ENCODE results near the gene PRKAR2B.
A peak's percentile ranks its signal among the peaks of the same experiment; 100 is the strongest.

The PRKAR2B gene

DNA sequence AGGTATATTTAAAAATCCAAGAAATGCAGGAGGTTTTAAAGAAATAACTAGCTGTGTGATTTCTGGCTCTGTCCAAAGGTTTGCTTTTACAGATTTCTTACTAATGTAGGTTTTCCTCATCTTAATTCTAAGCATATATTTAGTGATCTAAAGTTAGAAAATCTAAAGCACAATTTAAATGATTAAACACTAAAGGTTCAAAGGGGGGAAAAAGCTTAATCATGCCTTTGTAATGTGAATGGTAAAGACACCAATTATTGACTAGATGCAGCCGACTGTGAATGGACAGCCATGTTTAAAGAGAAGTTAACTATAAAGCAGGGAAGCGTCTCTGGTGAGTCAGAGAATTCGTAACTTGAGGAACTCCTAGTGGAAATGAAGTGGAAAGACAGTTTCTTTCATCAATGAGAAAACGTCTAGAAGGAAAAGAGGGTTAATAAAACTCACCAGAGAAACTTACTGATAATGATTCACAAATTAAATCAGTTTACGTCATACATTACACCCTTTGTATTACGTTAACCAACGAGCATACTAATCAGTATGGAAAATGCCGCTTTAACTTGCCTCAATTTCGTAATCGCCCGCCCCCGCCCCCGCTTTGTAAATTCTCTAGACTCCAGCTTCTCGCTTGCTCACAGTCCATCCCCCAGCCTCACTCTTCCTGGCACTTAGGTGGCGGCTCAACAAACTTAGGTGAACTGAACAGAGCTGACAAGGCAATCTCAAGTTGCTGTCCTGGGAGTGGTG, 123.2 kb downstream of the PRKAR2B start:
- TF ChIP-seq FOXP2 (optimal IDR thresholded peaks at IDR 0.05; ENCODE audit: borderline replicate concordance, extremely low read depth, extremely low read length, insufficient read depth) (no peak), POLR2AphosphoS5 (IDR thresholded peaks at IDR 0.05; ENCODE audit: low read depth, low read length) (peak; percentile 87), TAF1 (IDR thresholded peaks at IDR 0.05; ENCODE audit: borderline replicate concordance, insufficient read depth, low read length) (peak; percentile 79; the same call in 1 of the 2 replicates), SIN3A (IDR thresholded peaks at IDR 0.05; ENCODE audit: borderline replicate concordance, insufficient read depth, low read length) (no peak)
- TF ChIP-seq, protein P1, sequence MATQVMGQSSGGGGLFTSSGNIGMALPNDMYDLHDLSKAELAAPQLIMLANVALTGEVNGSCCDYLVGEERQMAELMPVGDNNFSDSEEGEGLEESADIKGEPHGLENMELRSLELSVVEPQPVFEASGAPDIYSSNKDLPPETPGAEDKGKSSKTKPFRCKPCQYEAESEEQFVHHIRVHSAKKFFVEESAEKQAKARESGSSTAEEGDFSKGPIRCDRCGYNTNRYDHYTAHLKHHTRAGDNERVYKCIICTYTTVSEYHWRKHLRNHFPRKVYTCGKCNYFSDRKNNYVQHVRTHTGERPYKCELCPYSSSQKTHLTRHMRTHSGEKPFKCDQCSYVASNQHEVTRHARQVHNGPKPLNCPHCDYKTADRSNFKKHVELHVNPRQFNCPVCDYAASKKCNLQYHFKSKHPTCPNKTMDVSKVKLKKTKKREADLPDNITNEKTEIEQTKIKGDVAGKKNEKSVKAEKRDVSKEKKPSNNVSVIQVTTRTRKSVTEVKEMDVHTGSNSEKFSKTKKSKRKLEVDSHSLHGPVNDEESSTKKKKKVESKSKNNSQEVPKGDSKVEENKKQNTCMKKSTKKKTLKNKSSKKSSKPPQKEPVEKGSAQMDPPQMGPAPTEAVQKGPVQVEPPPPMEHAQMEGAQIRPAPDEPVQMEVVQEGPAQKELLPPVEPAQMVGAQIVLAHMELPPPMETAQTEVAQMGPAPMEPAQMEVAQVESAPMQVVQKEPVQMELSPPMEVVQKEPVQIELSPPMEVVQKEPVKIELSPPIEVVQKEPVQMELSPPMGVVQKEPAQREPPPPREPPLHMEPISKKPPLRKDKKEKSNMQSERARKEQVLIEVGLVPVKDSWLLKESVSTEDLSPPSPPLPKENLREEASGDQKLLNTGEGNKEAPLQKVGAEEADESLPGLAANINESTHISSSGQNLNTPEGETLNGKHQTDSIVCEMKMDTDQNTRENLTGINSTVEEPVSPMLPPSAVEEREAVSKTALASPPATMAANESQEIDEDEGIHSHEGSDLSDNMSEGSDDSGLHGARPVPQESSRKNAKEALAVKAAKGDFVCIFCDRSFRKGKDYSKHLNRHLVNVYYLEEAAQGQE (IDR thresholded peaks at IDR 0.05; ENCODE audit: insufficient read depth in 1 of 2, low read depth in 2 of 2, low read length in 2 of 2): no peak

DNA sequence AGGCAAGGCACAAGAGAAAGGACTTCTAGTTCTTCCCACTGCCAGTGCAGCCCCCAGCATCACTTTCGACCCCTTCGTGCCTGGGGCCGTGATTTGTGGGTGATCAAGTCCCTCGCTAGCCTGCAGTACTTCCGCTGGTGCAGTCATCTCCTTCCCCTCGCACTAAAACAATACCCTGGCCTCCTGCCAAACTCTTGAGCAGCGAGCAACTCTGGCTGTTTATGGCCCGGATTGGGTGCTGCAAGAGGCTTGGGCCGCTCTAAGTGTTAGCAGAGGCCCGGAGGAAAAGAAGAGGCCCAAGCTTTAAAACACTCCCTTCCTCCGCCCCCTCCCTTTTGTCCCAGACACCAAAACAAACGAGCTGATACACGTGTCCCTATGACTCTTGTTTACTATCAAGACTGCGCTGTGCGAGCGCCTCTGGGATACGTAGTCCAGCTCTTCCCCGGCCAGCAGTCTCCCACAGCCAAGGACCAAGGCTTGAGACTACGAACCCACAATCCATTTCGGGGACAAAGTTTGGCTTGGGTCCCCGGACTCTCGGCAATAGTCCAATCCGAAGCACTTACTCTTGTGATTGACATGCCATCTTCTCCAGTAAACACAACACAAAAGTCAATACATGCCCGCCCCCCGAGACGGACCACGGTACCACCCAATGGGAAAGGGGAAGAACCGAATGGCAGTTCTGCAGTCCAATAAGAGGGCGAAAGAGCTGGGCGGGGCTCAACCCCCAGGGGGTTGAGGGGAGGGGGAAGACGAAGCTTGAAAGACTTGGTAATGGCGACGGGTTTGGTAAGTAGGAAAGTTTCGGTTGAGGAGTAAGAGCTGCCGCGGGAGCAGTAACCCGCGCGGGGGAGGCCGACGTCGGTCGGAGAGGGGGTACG, 124.0 kb downstream of the PRKAR2B start, which contains the start of gene HBP1:
Gene HBP1, plus strand, starts transcription at position 771 of the 887 bp plus-strand sequence. CDS start 10,891 bp downstream, outside the sequence.
- TF ChIP-seq TAF1 (IDR thresholded peaks at IDR 0.05; ENCODE audit: borderline replicate concordance, insufficient read depth, low read length) (peak; percentile 22; the same call in 1 of the 2 replicates), SIN3A (IDR thresholded peaks at IDR 0.05; ENCODE audit: borderline replicate concordance, insufficient read depth, low read length) (peak; percentile 100), POLR2AphosphoS5 (IDR thresholded peaks at IDR 0.05; ENCODE audit: low read depth, low read length) (no peak), FOXP2 (optimal IDR thresholded peaks at IDR 0.05; ENCODE audit: borderline replicate concordance, extremely low read depth, extremely low read length, insufficient read depth) (peak; percentile 84)
- TF ChIP-seq, protein P1 (IDR thresholded peaks at IDR 0.05; ENCODE audit: insufficient read depth in 1 of 2, low read depth in 2 of 2, low read length in 2 of 2): no peak; a peak in 1 of 4 replicates

DNA sequence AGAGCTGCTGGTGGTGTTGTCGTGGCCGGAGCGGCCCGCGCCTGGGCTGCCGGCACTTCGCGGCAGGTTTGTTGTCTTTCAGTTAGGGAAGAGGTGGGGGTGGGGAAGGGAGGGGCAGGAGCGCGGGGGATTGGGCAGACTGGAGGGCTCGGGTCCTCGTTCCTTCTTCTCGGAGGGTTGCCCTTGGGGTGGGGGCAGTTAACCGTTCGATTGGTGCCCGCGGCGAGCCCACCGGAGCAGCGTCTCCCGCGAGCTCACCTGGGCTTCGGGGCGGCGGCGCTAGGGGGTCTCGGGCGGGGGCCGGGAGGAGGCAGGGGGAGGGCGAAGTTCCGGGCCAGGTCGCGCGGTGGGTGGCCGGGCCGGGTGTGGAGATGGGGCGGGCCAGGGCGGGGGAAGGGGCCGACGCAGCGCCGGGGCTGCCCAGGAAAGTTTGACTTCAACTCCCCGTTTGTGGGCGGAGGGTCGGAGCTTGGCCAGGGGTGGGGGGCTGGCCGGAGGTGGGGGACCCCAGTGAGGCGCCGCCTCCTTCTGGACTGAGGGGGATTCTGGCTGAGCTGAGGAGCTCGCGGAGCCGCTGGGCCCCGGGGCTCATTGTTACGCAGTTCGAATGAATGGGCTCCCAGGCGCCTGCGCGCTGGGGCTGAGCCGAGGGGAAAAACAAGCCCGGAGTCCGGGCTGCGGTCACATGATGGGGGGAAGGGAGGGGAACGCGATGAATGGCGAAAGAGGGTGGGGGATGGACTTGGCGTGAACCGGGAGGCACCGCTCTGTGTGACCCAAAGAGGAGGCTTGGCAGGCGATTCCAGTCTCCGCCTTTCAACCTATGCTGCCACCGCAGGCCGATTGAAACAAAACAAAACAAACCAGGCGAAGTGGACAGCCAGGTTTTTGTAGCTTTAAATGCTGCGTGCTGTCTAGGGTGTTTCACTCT, 124.9 kb downstream of the PRKAR2B start:
- TF ChIP-seq TAF1 (IDR thresholded peaks at IDR 0.05; ENCODE audit: borderline replicate concordance, insufficient read depth, low read length) (peak; percentile 60; the same call in 1 of the 2 replicates), POLR2AphosphoS5 (IDR thresholded peaks at IDR 0.05; ENCODE audit: low read depth, low read length) (peak; percentile 84; the same call in 1 of the 2 replicates), SIN3A (IDR thresholded peaks at IDR 0.05; ENCODE audit: borderline replicate concordance, insufficient read depth, low read length) (peak; percentile 88), FOXP2 (optimal IDR thresholded peaks at IDR 0.05; ENCODE audit: borderline replicate concordance, extremely low read depth, extremely low read length, insufficient read depth) (peak; percentile 95)
- TF ChIP-seq, protein P1 (IDR thresholded peaks at IDR 0.05; ENCODE audit: insufficient read depth in 1 of 2, low read depth in 2 of 2, low read length in 2 of 2): 0 out of 4 replicates have a peak, but pooled peaks of 1 of the 2 experiments have one; percentile 4

All from PFSK-1 (cell line).